PC-3 (cell line): Measurements from ENCODE around the gene MELTF. TPM values are rescaled to one million over a fixed set of nuclear protein-coding genes. Genes with fewer than 3 reads are reported as not detected.

Source experiments
- ATAC-seq: fragments of 200-7000 bp; cut with Tn5 transposase; 2 replicates; pipeline ENCODE4 v1.9.1; 2020; ENCODE audit warnings: mild to moderate bottlenecking, moderate library complexity
- BruUV-seq: library from RNA; stranded (reverse); fragments of 400-500 nt; replicated peaks from 2 replicates; lab custom pipeline; 2021; lab: Mats Ljungman, UMichigan
- CTCF ChIA-PET: fragments of 300-600 bp; sonication (Branson Sonifier 250); formaldehyde crosslinking; loops from one replicate; lab custom pipeline; 2022; ENCODE audit warnings: antibody characterized with exemption; lab: Charles Lee
- POLR2A ChIA-PET: fragments of 300-600 bp; sonication (Branson Sonifier 250); formaldehyde crosslinking; loops from one replicate; lab custom pipeline; 2022; ENCODE audit warnings: antibody characterized with exemption; ENCODE audit not compliant: unreplicated experiment; lab: Charles Lee
- DNase-seq: peaks from one replicate; pipeline ENCODE4 v3.0.0-alpha.2; 2015
- H2AFZ ChIP-seq: fragments of 300-600 bp; sonication (generic); 2 replicates; pipeline ENCODE4 v1.6.0; 2016; ENCODE audit warnings: antibody characterized with exemption, low read length
- H3F3A ChIP-seq: fragments of 300-600 bp; sonication (generic); one replicate; pipeline ENCODE4 v1.6.0; 2017; ENCODE audit warnings: antibody characterized with exemption, low read length, control low read depth, mild to moderate bottlenecking; ENCODE audit not compliant: unreplicated experiment
- H3K27ac ChIP-seq: fragments of 300-600 bp; sonication (generic); 2 replicates; pipeline ENCODE4 v1.5.1; 2016; ENCODE audit warnings: mild to moderate bottlenecking, low read length
- H3K27me3 ChIP-seq: fragments of 300-600 bp; sonication (generic); 2 replicates; pipeline ENCODE4 v1.6.1; 2016; ENCODE audit warnings: low read length, mixed read lengths
- H3K36me3 ChIP-seq: fragments of 300-600 bp; sonication (generic); 2 replicates; pipeline ENCODE4 v1.6.1; 2016; ENCODE audit warnings: low read depth, mixed run types, low read length, mixed read lengths
- H3K4me1 ChIP-seq: fragments of 300-600 bp; sonication (generic); 2 replicates; pipeline ENCODE4 v1.5.1; 2016; ENCODE audit warnings: low read length; ENCODE audit not compliant: insufficient read depth
- H3K4me2 ChIP-seq: fragments of 300-600 bp; sonication (generic); 2 replicates; pipeline ENCODE4 v1.6.0; 2016; ENCODE audit warnings: low read length
- H3K4me3 ChIP-seq: fragments of 300-600 bp; sonication (generic); 2 replicates; pipeline ENCODE4 v1.5.1; 2016; ENCODE audit warnings: mild to moderate bottlenecking, low read length, mixed read lengths
- H3K79me2 ChIP-seq: fragments of 300-600 bp; sonication (generic); 2 replicates; pipeline ENCODE4 v1.6.1; 2017; ENCODE audit warnings: low read length, mixed read lengths
- H3K9ac ChIP-seq: fragments of 300-600 bp; sonication (generic); 2 replicates; pipeline ENCODE4 v1.6.0; 2016; ENCODE audit warnings: mild to moderate bottlenecking, low read length
- H3K9me2 ChIP-seq: fragments of 300-600 bp; sonication (generic); replicated peaks from 2 replicates; pipeline ENCODE4 v1.6.1; 2016; ENCODE audit warnings: mixed run types, low read length, mixed read lengths
- H3K9me3 ChIP-seq: fragments of 300-600 bp; sonication (generic); 2 replicates; pipeline ENCODE4 v1.6.1; 2016; ENCODE audit warnings: low read length, mixed read lengths
- H4K20me1 ChIP-seq: fragments of 300-600 bp; sonication (generic); 2 replicates; pipeline ENCODE4 v1.6.1; 2016; ENCODE audit warnings: low read length, mixed read lengths
- EZH2 ChIP-seq: fragments of 300-600 bp; sonication (generic); IDR thresholded peaks from one replicate; pipeline ENCODE4 v1.6.1; 2017; ENCODE audit warnings: antibody characterized with exemption, mild to moderate bottlenecking, low read length; ENCODE audit not compliant: unreplicated experiment
- EZH2phosphoT487 ChIP-seq: fragments of 300-600 bp; sonication (generic); IDR thresholded peaks from 2 replicates; pipeline ENCODE4 v1.6.1; 2018; ENCODE audit warnings: mild to moderate bottlenecking, antibody characterized with exemption, low read length, borderline replicate concordance
- intact Hi-C: fragments of 100-400 bp; cut with micrococcal nuclease; formaldehyde crosslinking; loops from 2 replicates; pipeline ENCODE4 v1.9.0; 2023
- total RNA-seq: library from RNA; depleted of rRNA; stranded (reverse); fragments of >200 nt; gene quantifications from 2 replicates; pipeline ENCODE4 v1.2.3, GENCODE V29; 2014
- TF ChIP-seq, protein P1 (sequence below): fragments of 300-600 bp; sonication (generic); conservative IDR thresholded peaks from 2 replicates; pipeline ENCODE4 v1.5.1; 2017; ENCODE audit warnings: antibody characterized with exemption, low read depth, mild to moderate bottlenecking, low read length

The MELTF gene
- total RNA-seq, 1 experiment from 2014 or later: 40.6 TPM

DNA sequence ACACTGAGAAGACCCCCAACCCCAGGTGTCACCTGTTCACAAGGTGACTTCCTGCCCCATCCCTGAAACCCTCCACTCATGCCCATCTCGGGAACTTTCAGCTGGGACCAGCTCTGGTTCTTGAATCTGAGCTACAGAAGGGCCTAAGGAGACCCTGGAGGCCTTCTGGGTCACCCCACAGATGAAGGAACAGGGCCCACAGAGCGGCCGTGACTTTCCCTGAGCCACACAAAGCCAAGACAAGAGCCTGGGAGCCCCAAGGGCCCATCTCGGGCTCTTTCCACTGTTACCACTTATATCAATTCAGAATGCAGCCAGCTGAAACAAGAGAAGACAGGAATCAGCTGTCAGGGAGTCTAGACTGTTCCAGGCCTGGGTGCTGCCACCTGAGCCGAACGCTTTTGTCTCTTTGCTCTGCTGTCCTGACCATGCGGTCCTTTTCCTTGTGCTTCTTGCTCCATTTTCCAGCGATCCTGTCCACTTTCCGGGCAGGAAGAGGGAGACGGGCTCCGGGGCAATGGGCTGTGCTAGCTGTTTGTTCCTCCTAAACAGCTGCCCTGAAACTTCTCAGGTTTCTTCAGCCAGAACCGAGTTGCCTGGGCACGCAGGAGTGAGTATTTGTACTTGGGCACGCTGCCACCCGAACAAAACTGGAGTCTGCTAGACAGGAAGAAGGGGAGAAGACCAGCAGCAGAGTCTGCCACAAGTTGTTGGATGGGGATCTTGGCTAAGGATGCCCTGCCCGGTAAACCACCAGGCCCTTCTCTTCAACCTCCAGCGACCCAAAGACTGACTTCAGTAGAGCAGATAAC lies 33.0 kb downstream of the MELTF start:
- no peak overlapping the region for H2AFZ ChIP-seq
- no peak overlapping the region for H3K27ac ChIP-seq

DNA sequence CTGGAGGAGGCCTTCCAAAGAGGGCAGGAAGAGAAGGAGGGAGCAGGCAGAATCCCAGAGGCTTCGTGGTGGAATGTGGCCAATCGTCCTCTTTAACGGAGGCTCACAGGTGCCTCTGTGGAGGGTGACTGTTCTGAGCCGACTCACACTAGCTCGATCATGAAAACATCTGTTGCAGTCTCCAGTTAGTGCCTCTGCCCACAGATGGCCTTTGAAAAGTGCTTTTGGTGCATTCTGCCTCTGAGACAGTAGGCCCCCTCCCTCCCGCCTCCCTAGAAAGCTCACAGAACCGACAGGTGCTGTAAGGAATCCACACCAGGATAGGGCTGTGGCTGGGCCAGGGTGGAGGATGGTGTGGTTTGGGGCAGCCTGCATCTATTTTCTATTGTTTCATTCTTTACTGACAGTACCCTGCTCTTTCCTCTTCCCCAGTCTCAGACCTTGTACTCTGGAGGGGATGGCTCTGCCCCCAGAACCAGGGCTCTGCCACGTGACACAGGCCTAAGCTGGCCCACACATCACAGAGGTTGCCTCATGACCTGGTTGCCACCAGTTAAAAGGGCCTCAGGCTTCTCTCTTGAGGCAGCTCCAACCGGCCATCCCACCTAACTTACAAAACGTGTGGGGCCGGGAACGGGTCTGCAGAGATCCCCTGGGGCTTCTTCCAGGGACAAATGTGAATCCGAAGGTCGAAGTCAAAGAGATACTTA lies 33.8 kb downstream of the MELTF start:
- Histone ChIP-seq H3K36me3 (no peaks in the 10 kb centered on the region), H3K79me2 (no peaks in the 10 kb centered on the region), H3K9me2 (no peaks in the 10 kb centered on the region), H3K27me3 (no peaks in the 10 kb centered on the region), H3K4me2 (no peak overlapping the region), H4K20me1 (no peaks in the 10 kb centered on the region), H3K9ac (no peak overlapping the region), H3K9me3 (no peaks in the 10 kb centered on the region), H3K27ac (no peak overlapping the region), H3K4me3 (no peak overlapping the region), H3F3A (no peaks in the 10 kb centered on the region), H2AFZ (no peak overlapping the region), H3K4me1 (no peaks in the 10 kb centered on the region)
- POLR2A ChIA-PET: no interaction called here
- intact Hi-C loops: no loop called here
- no peak for TF ChIP-seq EZH2phosphoT487
- no peak for TF ChIP-seq EZH2
- TF ChIP-seq, protein P1, sequence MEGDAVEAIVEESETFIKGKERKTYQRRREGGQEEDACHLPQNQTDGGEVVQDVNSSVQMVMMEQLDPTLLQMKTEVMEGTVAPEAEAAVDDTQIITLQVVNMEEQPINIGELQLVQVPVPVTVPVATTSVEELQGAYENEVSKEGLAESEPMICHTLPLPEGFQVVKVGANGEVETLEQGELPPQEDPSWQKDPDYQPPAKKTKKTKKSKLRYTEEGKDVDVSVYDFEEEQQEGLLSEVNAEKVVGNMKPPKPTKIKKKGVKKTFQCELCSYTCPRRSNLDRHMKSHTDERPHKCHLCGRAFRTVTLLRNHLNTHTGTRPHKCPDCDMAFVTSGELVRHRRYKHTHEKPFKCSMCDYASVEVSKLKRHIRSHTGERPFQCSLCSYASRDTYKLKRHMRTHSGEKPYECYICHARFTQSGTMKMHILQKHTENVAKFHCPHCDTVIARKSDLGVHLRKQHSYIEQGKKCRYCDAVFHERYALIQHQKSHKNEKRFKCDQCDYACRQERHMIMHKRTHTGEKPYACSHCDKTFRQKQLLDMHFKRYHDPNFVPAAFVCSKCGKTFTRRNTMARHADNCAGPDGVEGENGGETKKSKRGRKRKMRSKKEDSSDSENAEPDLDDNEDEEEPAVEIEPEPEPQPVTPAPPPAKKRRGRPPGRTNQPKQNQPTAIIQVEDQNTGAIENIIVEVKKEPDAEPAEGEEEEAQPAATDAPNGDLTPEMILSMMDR: no peak
- no TSS peak for BruUV-seq
- ATAC-seq: no peak
- no peak for DNase-seq
- CTCF ChIA-PET: no interaction called here

More for the DNA sequence above, 33.0 kb downstream of the MELTF start:
- H3K4me2 ChIP-seq: no peak overlapping the region
- H3K9me2 ChIP-seq: no peaks in the 10 kb centered on the region
- intact Hi-C loops: no loop called here
- H3K4me1 ChIP-seq: no peaks in the 10 kb centered on the region
- H4K20me1 ChIP-seq: no peaks in the 10 kb centered on the region
- DNase-seq (no peak), ATAC-seq (no peak)
- H3K27me3 ChIP-seq: no peaks in the 10 kb centered on the region
- no peak overlapping the region for H3K4me3 ChIP-seq
- no peaks in the 10 kb centered on the region for H3K79me2 ChIP-seq
- no peak for TF ChIP-seq EZH2phosphoT487
- TF ChIP-seq, protein P1: no peak
- TF ChIP-seq EZH2: no peak
- no peaks in the 10 kb centered on the region for H3K9me3 ChIP-seq
- ChIA-PET POLR2A (no interaction called here), CTCF (no interaction called here)
- no TSS peak for BruUV-seq
- no peaks in the 10 kb centered on the region for H3F3A ChIP-seq
- no peaks in the 10 kb centered on the region for H3K36me3 ChIP-seq
- no peak overlapping the region for H3K9ac ChIP-seq
